A549 (cell line): ENCODE results near the gene PRAMEF17.
"Not testable (repeated sequence)": the region's sequence is repeated elsewhere in the genome, so short reads cannot be mapped to it uniquely, and the experiment has no call there.

ENCODE experiments used
- CBX2 ChIP-seq: fragments of 200-600 bp; sonication (generic); IDR thresholded peaks from 2 replicates; pipeline ENCODE4 v1.6.1; 2016; ENCODE audit warnings: low read depth, mild to moderate bottlenecking, borderline replicate concordance
- CEBPB ChIP-seq, 2 experiments: fragments of >200 bp in 1 of 2; sonication (Bioruptor Twin) in 1 of 2; formaldehyde crosslinking in 1 of 2; IDR thresholded peaks; 2 replicates each; pipeline ENCODE4 v1.6.1; 2012 to 2016
- JUN ChIP-seq, 2 experiments: fragments of >200 bp; sonication (Bioruptor Twin); formaldehyde crosslinking; IDR thresholded peaks; 2 replicates in 1 of 2; 3 replicates in 1 of 2; pipeline ENCODE4 v1.6.1; 2016 to 2017
- POLR2A ChIP-seq: IDR thresholded peaks from 2 replicates; pipeline ENCODE4 v1.6.1; 2012; ENCODE audit warnings: mild to moderate bottlenecking, low read length
- TF ChIP-seq, protein P1 (sequence below): fragments of >200 bp; sonication (Bioruptor Twin); formaldehyde crosslinking; IDR thresholded peaks from 3 replicates; pipeline ENCODE4 v1.5.1; 2016

DNA sequence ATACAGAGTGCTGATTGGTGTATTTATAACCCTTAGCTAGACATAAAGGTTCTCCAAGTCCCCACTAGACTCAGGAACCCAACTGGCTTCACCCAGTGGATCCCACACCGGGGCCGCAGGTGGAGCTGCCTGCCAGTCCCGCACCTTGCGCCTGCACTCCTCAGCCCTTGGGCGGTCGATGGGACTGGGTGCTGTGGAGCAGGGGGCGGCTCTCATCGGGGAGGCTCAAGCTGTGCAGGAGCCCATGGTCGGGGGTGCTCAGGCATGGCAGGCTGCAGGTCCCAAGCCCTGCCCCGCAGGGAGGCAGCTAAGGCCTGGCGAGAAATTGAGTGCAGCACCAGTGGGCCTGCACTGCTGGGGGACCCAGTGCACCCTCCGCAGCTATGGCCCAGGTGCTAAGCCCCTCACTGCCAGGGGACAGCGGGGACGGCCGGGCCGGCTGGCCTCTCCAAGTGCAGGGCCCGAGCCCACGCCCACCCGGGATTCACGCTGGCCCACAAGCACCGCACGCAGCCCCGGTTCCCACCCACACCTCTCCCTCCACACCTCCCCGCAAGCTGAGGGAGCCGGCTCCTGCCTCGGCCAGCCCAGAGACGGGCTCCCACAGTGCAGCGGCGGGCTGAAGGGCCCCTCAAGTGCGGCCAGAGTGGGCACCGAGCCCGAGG, 44.4 kb downstream of the PRAMEF17 start:
- TF ChIP-seq CEBPB (IDR thresholded peaks at IDR 0.05); CBX2; POLR2A; JUN (IDR thresholded peaks at IDR 0.05): not testable (repeated sequence)
- TF ChIP-seq, protein P1, sequence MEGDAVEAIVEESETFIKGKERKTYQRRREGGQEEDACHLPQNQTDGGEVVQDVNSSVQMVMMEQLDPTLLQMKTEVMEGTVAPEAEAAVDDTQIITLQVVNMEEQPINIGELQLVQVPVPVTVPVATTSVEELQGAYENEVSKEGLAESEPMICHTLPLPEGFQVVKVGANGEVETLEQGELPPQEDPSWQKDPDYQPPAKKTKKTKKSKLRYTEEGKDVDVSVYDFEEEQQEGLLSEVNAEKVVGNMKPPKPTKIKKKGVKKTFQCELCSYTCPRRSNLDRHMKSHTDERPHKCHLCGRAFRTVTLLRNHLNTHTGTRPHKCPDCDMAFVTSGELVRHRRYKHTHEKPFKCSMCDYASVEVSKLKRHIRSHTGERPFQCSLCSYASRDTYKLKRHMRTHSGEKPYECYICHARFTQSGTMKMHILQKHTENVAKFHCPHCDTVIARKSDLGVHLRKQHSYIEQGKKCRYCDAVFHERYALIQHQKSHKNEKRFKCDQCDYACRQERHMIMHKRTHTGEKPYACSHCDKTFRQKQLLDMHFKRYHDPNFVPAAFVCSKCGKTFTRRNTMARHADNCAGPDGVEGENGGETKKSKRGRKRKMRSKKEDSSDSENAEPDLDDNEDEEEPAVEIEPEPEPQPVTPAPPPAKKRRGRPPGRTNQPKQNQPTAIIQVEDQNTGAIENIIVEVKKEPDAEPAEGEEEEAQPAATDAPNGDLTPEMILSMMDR = not testable (repeated sequence)
